Mesenchymal stem cell (in vitro differentiated cells and primary cell): Measurements from ENCODE around the gene CTNNA3.

Experiments
- DNase-seq: peaks from one replicate; pipeline ENCODE4 v3.0.0-alpha.2; 2013
- H2AFZ ChIP-seq: one replicate; pipeline ENCODE4 v1.6.1; 2013; ENCODE audit warnings: low read depth, mild to moderate bottlenecking, control low read depth, inconsistent platforms, low read length, moderate library complexity
- H2AK5ac ChIP-seq: 2 replicates; pipeline ENCODE4 v1.6.1; 2013; ENCODE audit warnings: low read length, moderate library complexity, mild to moderate bottlenecking, inconsistent platforms; ENCODE audit not compliant: severe bottlenecking
- H2BK120ac ChIP-seq: one replicate; pipeline ENCODE4 v1.6.1; 2013; ENCODE audit warnings: low read depth, mild to moderate bottlenecking, inconsistent platforms, low read length, moderate library complexity
- H2BK12ac ChIP-seq, 2 experiments: one replicate each; pipeline ENCODE4 v1.6.1; 2013; ENCODE audit warnings: inconsistent platforms in 2 of 2, low read length in 2 of 2, mild to moderate bottlenecking in 2 of 2, moderate library complexity in 2 of 2, control low read depth in 1 of 2
- H2BK15ac ChIP-seq: one replicate; pipeline ENCODE4 v1.6.1; 2013; ENCODE audit warnings: mild to moderate bottlenecking, low read depth, inconsistent platforms; ENCODE audit not compliant: poor library complexity, severe bottlenecking
- H2BK5ac ChIP-seq: 2 replicates; pipeline ENCODE4 v1.6.1; 2013; ENCODE audit warnings: low read depth, mild to moderate bottlenecking, low read length, control low read depth, inconsistent platforms; ENCODE audit not compliant: poor library complexity, severe bottlenecking
- H3K14ac ChIP-seq, 2 experiments: one replicate each; pipeline ENCODE4 v1.6.1; 2013; ENCODE audit warnings: inconsistent platforms in 2 of 2, low read length in 2 of 2, control low read depth in 1 of 2, mild to moderate bottlenecking in 1 of 2, moderate library complexity in 1 of 2
- H3K18ac ChIP-seq, 2 experiments: one replicate each; pipeline ENCODE4 v1.6.1; 2013; ENCODE audit warnings: inconsistent platforms in 2 of 2, low read length in 2 of 2, control low read depth in 1 of 2, low read depth in 1 of 2, mild to moderate bottlenecking in 1 of 2
- H3K23ac ChIP-seq, 2 experiments: one replicate each; pipeline ENCODE4 v1.6.1; 2013; ENCODE audit warnings: inconsistent platforms in 2 of 2, low read length in 2 of 2, mild to moderate bottlenecking in 2 of 2, moderate library complexity in 2 of 2, control low read depth in 1 of 2
- H3K27ac ChIP-seq: 2 replicates; pipeline ENCODE4 v1.5.1; 2013; ENCODE audit warnings: mild to moderate bottlenecking, moderate library complexity, low read length, control low read depth, inconsistent platforms; ENCODE audit not compliant: poor library complexity, severe bottlenecking
- H3K27me3 ChIP-seq, 2 experiments: 2 replicates each; pipeline versions ENCODE4 v1.6.1 to v1.7.0; 2013; ENCODE audit warnings: low read length in 2 of 2, mild to moderate bottlenecking in 2 of 2, moderate library complexity in 2 of 2, control low read depth in 1 of 2, inconsistent platforms in 1 of 2; ENCODE audit not compliant: control insufficient read depth in 1 of 2, insufficient read depth in 1 of 2
- H3K36me3 ChIP-seq, 2 experiments: 2 replicates each; pipeline versions ENCODE4 v1.6.1 to v1.7.0; 2013; ENCODE audit warnings: low read length in 2 of 2, control low read depth in 1 of 2, inconsistent platforms in 1 of 2, low read depth in 1 of 2, mild to moderate bottlenecking in 1 of 2; ENCODE audit not compliant: insufficient read depth in 2 of 2, control insufficient read depth in 1 of 2
- H3K4ac ChIP-seq, 2 experiments: one replicate each; pipeline ENCODE4 v1.6.1; 2013; ENCODE audit warnings: inconsistent platforms in 2 of 2, low read length in 2 of 2, mild to moderate bottlenecking in 2 of 2, moderate library complexity in 2 of 2, control low read depth in 1 of 2, low read depth in 1 of 2
- H3K4me1 ChIP-seq: 2 replicates; pipeline ENCODE4 v1.6.1; 2013; ENCODE audit warnings: low read depth, low read length, control low read depth; ENCODE audit not compliant: control insufficient read depth, insufficient read depth
- H3K4me2 ChIP-seq: 2 replicates; pipeline ENCODE4 v1.6.1; 2013; ENCODE audit warnings: low read length, mild to moderate bottlenecking, inconsistent platforms; ENCODE audit not compliant: poor library complexity, severe bottlenecking
- H3K4me3 ChIP-seq, 2 experiments: 2 replicates each; pipeline versions ENCODE4 v1.5.1 to v1.7.0; 2013; ENCODE audit warnings: low read length in 2 of 2, mild to moderate bottlenecking in 2 of 2, control low read depth in 1 of 2, low read depth in 1 of 2; ENCODE audit not compliant: insufficient read depth in 1 of 2
- H3K79me1 ChIP-seq: replicated peaks from 2 replicates; pipeline ENCODE4 v1.6.1; 2013; ENCODE audit warnings: mild to moderate bottlenecking, control low read depth, low read length, inconsistent platforms; ENCODE audit not compliant: poor library complexity, severe bottlenecking
- H3K9ac ChIP-seq: 2 replicates; pipeline ENCODE4 v1.7.0; 2013; ENCODE audit warnings: mild to moderate bottlenecking, low read length, moderate library complexity
- H3K9me3 ChIP-seq: 2 replicates; pipeline ENCODE4 v1.7.0; 2013; ENCODE audit warnings: mild to moderate bottlenecking, low read length; ENCODE audit not compliant: control insufficient read depth
- H4K8ac ChIP-seq: one replicate; pipeline ENCODE4 v1.6.1; 2013; ENCODE audit warnings: inconsistent platforms, mild to moderate bottlenecking, low read length, moderate library complexity
- H4K91ac ChIP-seq: one replicate; pipeline ENCODE4 v1.6.1; 2013; ENCODE audit warnings: mild to moderate bottlenecking, low read length, inconsistent platforms
- WGBS: methylation state at CpG from one replicate; pipeline ENCODE4 v1.1.7; 2013; ENCODE audit warnings: mixed read lengths; 5-methylcytosine and 5-hydroxymethylcytosine counted together

CTNNA3 gene

GRCh38 chr10:66242885-66243284, 1453.1 kb downstream of the CTNNA3 start:
- H3K4ac ChIP-seq: no peak overlapping the region
- H3K23ac ChIP-seq: no peak overlapping the region
- no peak overlapping the region for H4K8ac ChIP-seq
- no peak overlapping the region for H3K18ac ChIP-seq
- no peak overlapping the region for H3K27ac ChIP-seq
- H3K27me3 ChIP-seq: no peaks in the 10 kb centered on the region
- DNase-seq: no peak
- H3K4me1 ChIP-seq: no peaks in the 10 kb centered on the region
- H3K36me3 ChIP-seq: no peaks in the 10 kb centered on the region
- H3K9ac ChIP-seq: no peak overlapping the region
- no peaks in the 10 kb centered on the region for H3K79me1 ChIP-seq
- no peak overlapping the region for H3K4me3 ChIP-seq
- no peak overlapping the region for H2AFZ ChIP-seq
- no peaks in the 10 kb centered on the region for H3K9me3 ChIP-seq
- H2BK12ac ChIP-seq: no peak overlapping the region
- 40% methylated on average over 1 of the region's 1 CpG for WGBS
- H3K14ac ChIP-seq: no peak overlapping the region
- H2BK120ac ChIP-seq: no peak overlapping the region
- H2BK5ac ChIP-seq: no peak overlapping the region
- H2AK5ac ChIP-seq: no peak overlapping the region
- no peak overlapping the region for H3K4me2 ChIP-seq
- no peak overlapping the region for H2BK15ac ChIP-seq
- no peak overlapping the region for H4K91ac ChIP-seq

- no peak overlapping the region for H2BK5ac ChIP-seq
- no peaks in the 10 kb centered on the region for H3K36me3 ChIP-seq
- H3K4me2 ChIP-seq: no peak overlapping the region
- H3K79me1 ChIP-seq: no peaks in the 10 kb centered on the region
- H2AFZ ChIP-seq: no peak overlapping the region
- no peak overlapping the region for H3K4me3 ChIP-seq
- H3K27me3 ChIP-seq: no peaks in the 10 kb centered on the region
- no peak overlapping the region for H2BK120ac ChIP-seq
- no peak overlapping the region for H3K18ac ChIP-seq
- H4K8ac ChIP-seq: no peak overlapping the region
- no peak overlapping the region for H3K4ac ChIP-seq
- no peak overlapping the region for H2BK12ac ChIP-seq
- H3K9me3 ChIP-seq: no peaks in the 10 kb centered on the region
- no peaks in the 10 kb centered on the region for H3K4me1 ChIP-seq
- H3K9ac ChIP-seq: no peak overlapping the region
- H2AK5ac ChIP-seq: no peak overlapping the region
- no peak for DNase-seq
- H3K14ac ChIP-seq: no peak overlapping the region
- no peak overlapping the region for H4K91ac ChIP-seq
- H3K23ac ChIP-seq: no peak overlapping the region
- H3K27ac ChIP-seq: no peak overlapping the region
- no peak overlapping the region for H2BK15ac ChIP-seq
Measured at GRCh38 chr10:66239062-66239461, 1456.9 kb downstream of the CTNNA3 start.

GRCh38 chr10:66238343-66238742, 1457.7 kb downstream of the CTNNA3 start:
- Histone ChIP-seq H3K9me3 (no peaks in the 10 kb centered on the region), H3K79me1 (no peaks in the 10 kb centered on the region), H3K27ac (no peak overlapping the region), H3K9ac (no peak overlapping the region), H3K36me3 (no peaks in the 10 kb centered on the region), H2BK5ac (no peak overlapping the region), H3K4me3 (no peak overlapping the region), H3K23ac (no peak overlapping the region), H2BK15ac (no peak overlapping the region), H3K18ac (no peak overlapping the region), H3K27me3 (no peaks in the 10 kb centered on the region), H2AFZ (no peak overlapping the region), H2BK120ac (no peak overlapping the region), H3K14ac (no peak overlapping the region), H2AK5ac (no peak overlapping the region), H3K4me2 (no peak overlapping the region), H4K91ac (no peak overlapping the region), H4K8ac (no peak overlapping the region), H3K4me1 (no peaks in the 10 kb centered on the region), H3K4ac (no peak overlapping the region), H2BK12ac (no peak overlapping the region)
- DNase-seq: no peak
- WGBS: no CpG with 5 or more reads among the region's 2 CpGs

GRCh38 chr10:66234872-66235271, 1461.1 kb downstream of the CTNNA3 start:
- H3K4me1 ChIP-seq: no peaks in the 10 kb centered on the region
- no peak overlapping the region for H2BK5ac ChIP-seq
- no peak overlapping the region for H3K27ac ChIP-seq
- H3K79me1 ChIP-seq: no peaks in the 10 kb centered on the region
- H3K36me3 ChIP-seq: no peaks in the 10 kb centered on the region
- no peak overlapping the region for H3K4me2 ChIP-seq
- no peak overlapping the region for H3K9ac ChIP-seq
- no peak overlapping the region for H3K4ac ChIP-seq
- WGBS: 91% methylated on average over 3 of the region's 4 CpGs
- H2AFZ ChIP-seq: no peak overlapping the region
- peaks cover 15% of the 10 kb centered on the region for H3K9me3 ChIP-seq
- H2BK15ac ChIP-seq: no peak overlapping the region
- H4K91ac ChIP-seq: no peak overlapping the region
- H3K4me3 ChIP-seq: no peak overlapping the region
- no peak overlapping the region for H3K23ac ChIP-seq
- no peak overlapping the region for H3K18ac ChIP-seq
- no peak overlapping the region for H2BK12ac ChIP-seq
- no peak overlapping the region for H2BK120ac ChIP-seq
- DNase-seq: no peak
- no peak overlapping the region for H4K8ac ChIP-seq
- no peaks in the 10 kb centered on the region for H3K27me3 ChIP-seq
- no peak overlapping the region for H2AK5ac ChIP-seq
- no peak overlapping the region for H3K14ac ChIP-seq
